Vagina (tissue), 2 donors: Measurements from ENCODE around the gene OGN. TPM values are rescaled to one million over a fixed set of nuclear protein-coding genes. Genes with fewer than 3 reads are reported as not detected.
"Not testable (repeated sequence)": the region's sequence is repeated elsewhere in the genome, so short reads cannot be mapped to it uniquely, and the experiment has no call there.

Experiments used
- DNase-seq, 2 donors: peaks; one replicate each; pipeline ENCODE4 v3.0.0-alpha.2; 2017; ENCODE audit errors: extremely low spot score in 2 of 2
- H3K27ac ChIP-seq: fragments of 200-600 bp; sonication (generic); one replicate; pipeline ENCODE4 v1.5.1; 2019
- H3K27me3 ChIP-seq: fragments of 200-600 bp; sonication (generic); one replicate; pipeline ENCODE4 v1.5.1; 2019
- H3K36me3 ChIP-seq, 2 donors: fragments of 200-600 bp; sonication (generic); one replicate each; pipeline ENCODE4 v1.5.1; 2017 to 2019
- H3K4me1 ChIP-seq: fragments of 200-600 bp; sonication (generic); one replicate; pipeline ENCODE4 v1.5.1; 2019
- H3K4me3 ChIP-seq, 2 donors: fragments of 200-600 bp; sonication (generic); 1 replicate in 1 of 2; 2 replicates in 1 of 2; pipeline ENCODE4 v1.5.1; 2016 to 2019
- H3K9me3 ChIP-seq: fragments of 200-600 bp; sonication (generic); one replicate; pipeline ENCODE4 v1.5.1; 2019
- CTCF ChIP-seq, 3 experiments: fragments of 450-650 bp in 2 of 3; fragments of 200-600 bp in 1 of 3; sonication (generic) in 1 of 3; IDR thresholded peaks; one replicate each; pipeline ENCODE4 v1.5.1; 2017 to 2019; ENCODE audit warnings: antibody characterized with exemption in 3 of 3, mild to moderate bottlenecking in 2 of 3, moderate library complexity in 2 of 3
- POLR2A ChIP-seq, 2 donors: fragments of 450-650 bp; IDR thresholded peaks; one replicate each; pipeline ENCODE4 v1.6.1; 2017; ENCODE audit warnings: antibody characterized with exemption in 2 of 2, mild to moderate bottlenecking in 2 of 2, moderate library complexity in 2 of 2
- POLR2AphosphoS5 ChIP-seq, 2 donors: sonication (generic); formaldehyde crosslinking; IDR thresholded peaks; one replicate each; pipeline ENCODE4 v1.9.0; 2017; ENCODE audit warnings: antibody characterized with exemption in 2 of 2, mild to moderate bottlenecking in 2 of 2, low read depth in 1 of 2; ENCODE audit not compliant: insufficient read depth in 1 of 2
- intact Hi-C: fragments of 100-400 bp; cut with DNase I; formaldehyde crosslinking; loops from one replicate; pipeline ENCODE4 v1.15.1; 2023
- total RNA-seq: library from RNA; depleted of rRNA; stranded (reverse); fragments of >200 nt; gene quantifications from one replicate; pipeline ENCODE4 v1.2.3, GENCODE V29; 2016

Gene OGN
- total RNA-seq, 1 donor from 2014 or later: 11.5 TPM

- peak overlapping the region in 1 of 2 donors; percentile 24 for H3K4me3 ChIP-seq
- TF ChIP-seq CTCF (IDR thresholded peaks at IDR 0.05) (no peak), POLR2A (IDR thresholded peaks at IDR 0.05) (no peak), POLR2AphosphoS5 (IDR thresholded peaks at IDR 0.05; ENCODE audit: insufficient read depth in 1 of 2, low read depth in 1 of 2) (no peak)
- peaks cover 16% of the 10 kb centered on the region for H3K4me1 ChIP-seq
- DNase-seq: no peak
- intact Hi-C loops: no loop called here
- H3K9me3 ChIP-seq: no peaks in the 10 kb centered on the region
- no peaks in the 10 kb centered on the region for H3K36me3 ChIP-seq
- H3K27ac ChIP-seq: peak overlapping the region; percentile 62
- no peaks in the 10 kb centered on the region for H3K27me3 ChIP-seq
These were observed 18.4 kb upstream of the OGN start for GRCh38 chr9:92422611-92423338.

- Histone ChIP-seq H3K9me3 (no peaks in the 10 kb centered on the region), H3K36me3 (no peaks in the 10 kb centered on the region), H3K27me3 (no peaks in the 10 kb centered on the region), H3K4me3 (no peak overlapping the region), H3K27ac (no peak overlapping the region), H3K4me1 (peaks cover 11% of the 10 kb centered on the region)
- no peak for TF ChIP-seq POLR2A (IDR thresholded peaks at IDR 0.05)
- TF ChIP-seq POLR2AphosphoS5 (IDR thresholded peaks at IDR 0.05; ENCODE audit: insufficient read depth in 1 of 2, low read depth in 1 of 2): no peak
- no peak for TF ChIP-seq CTCF (IDR thresholded peaks at IDR 0.05)
- intact Hi-C loops: no loop called here
- DNase-seq: no peak
These were observed 10.2 kb upstream of the OGN start for GRCh38 chr9:92414566-92414965.

- H3K4me3 ChIP-seq, H3K27me3 ChIP-seq, H3K9me3 ChIP-seq, intact Hi-C loops, H3K36me3 ChIP-seq, DNase-seq: not testable (repeated sequence)
- Histone ChIP-seq H3K4me1 (peaks cover 13% of the 10 kb centered on the region), H3K27ac (peak overlapping the region; percentile 35)
These were observed 6.8 kb upstream of the OGN start for GRCh38 chr9:92411157-92411556.

GRCh38 chr9:92408747-92409478 is 4.5 kb upstream of the OGN start:
- TF ChIP-seq POLR2A (IDR thresholded peaks at IDR 0.05) (no peak), CTCF (IDR thresholded peaks at IDR 0.05) (no peak), POLR2AphosphoS5 (IDR thresholded peaks at IDR 0.05; ENCODE audit: insufficient read depth in 1 of 2, low read depth in 1 of 2) (no peak)
- no peak for DNase-seq
- H3K4me1 ChIP-seq: peaks cover 19% of the 10 kb centered on the region
- no peak overlapping the region for H3K27ac ChIP-seq
- H3K36me3 ChIP-seq: no peaks in the 10 kb centered on the region
- no peaks in the 10 kb centered on the region for H3K9me3 ChIP-seq
- H3K27me3 ChIP-seq: no peaks in the 10 kb centered on the region
- no peak overlapping the region for H3K4me3 ChIP-seq
- intact Hi-C loops: no loop called here

GRCh38 chr9:92407818-92408217 is 3.4 kb upstream of the OGN start:
- Histone ChIP-seq H3K27ac (no peak overlapping the region), H3K36me3 (no peaks in the 10 kb centered on the region), H3K4me3 (no peak overlapping the region), H3K27me3 (no peaks in the 10 kb centered on the region), H3K4me1 (peaks cover 19% of the 10 kb centered on the region), H3K9me3 (no peaks in the 10 kb centered on the region)
- TF ChIP-seq CTCF (IDR thresholded peaks at IDR 0.05): no peak
- no peak for DNase-seq
- intact Hi-C loops: no loop called here
